ENCODE data around the gene CD109.

GRCh38 chr6:73680289-73680918 lies 15.6 kb upstream of the CD109 start:
- TF ChIP-seq CTCF (IDR thresholded peaks at IDR 0.05): no peak
- no peak for TF ChIP-seq ZFX (IDR thresholded peaks at IDR 0.05; ENCODE audit: borderline replicate concordance)

Data from 22Rv1 (cell line).